ENCODE data around the gene IP6K3.

Gene IP6K3

DNA sequence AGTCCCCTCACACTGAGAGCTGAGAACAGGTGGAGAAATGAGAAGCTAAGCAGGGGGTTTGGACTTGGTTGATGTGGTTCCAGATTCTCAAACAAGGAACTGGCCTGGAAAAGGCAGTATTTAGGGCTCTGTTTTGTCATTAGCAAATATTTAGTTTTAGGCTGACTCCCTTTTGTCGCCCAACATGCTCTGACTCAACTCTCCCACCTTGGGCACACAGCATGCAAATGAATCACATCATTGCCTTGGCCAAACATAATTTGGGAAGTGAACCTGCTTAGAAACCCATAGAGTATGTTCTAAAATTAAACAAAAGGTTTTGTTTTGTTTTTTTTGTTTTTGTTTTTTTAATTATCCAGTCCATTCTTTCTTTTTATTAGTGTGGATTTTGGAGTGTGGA lies 25.7 kb downstream of the IP6K3 start:
- no peak for TF ChIP-seq CTCF (IDR thresholded peaks at IDR 0.05; ENCODE audit: control insufficient read depth, insufficient read depth, low read depth, low read length, missing control alignments)
- no peak for DNase-seq (ENCODE audit: low read depth)
- no peak overlapping the region for H3K4me3 ChIP-seq (ENCODE audit: control insufficient read depth, low read depth, low read length)

GRCh38 chr6:33719326-33719987 lies 27.2 kb downstream of the IP6K3 start:
- DNase-seq (ENCODE audit: low read depth) = no peak
- no peak for TF ChIP-seq CTCF (IDR thresholded peaks at IDR 0.05; ENCODE audit: control insufficient read depth, insufficient read depth, low read depth, low read length, missing control alignments)
- H3K4me3 ChIP-seq (ENCODE audit: control insufficient read depth, low read depth, low read length) = no peak overlapping the region

GRCh38 chr6:33718713-33719112 lies 28.0 kb downstream of the IP6K3 start:
- H3K4me3 ChIP-seq (ENCODE audit: control insufficient read depth, low read depth, low read length) = no peak overlapping the region
- TF ChIP-seq CTCF (IDR thresholded peaks at IDR 0.05; ENCODE audit: control insufficient read depth, insufficient read depth, low read depth, low read length, missing control alignments) = no peak
- no peak for DNase-seq (ENCODE audit: low read depth)

- no peak for DNase-seq (ENCODE audit: low read depth)
- TF ChIP-seq CTCF (IDR thresholded peaks at IDR 0.05; ENCODE audit: control insufficient read depth, insufficient read depth, low read depth, low read length, missing control alignments) = no peak
Observed at GRCh38 chr6:33717934-33718455, 28.7 kb downstream of the IP6K3 start.

GRCh38 chr6:33716890-33717632 lies 29.6 kb downstream of the IP6K3 start:
- no peak for TF ChIP-seq CTCF (IDR thresholded peaks at IDR 0.05; ENCODE audit: control insufficient read depth, insufficient read depth, low read depth, low read length, missing control alignments)
- no peak overlapping the region for H3K4me3 ChIP-seq (ENCODE audit: control insufficient read depth, low read depth, low read length)
- no peak for DNase-seq (ENCODE audit: low read depth)

More at GRCh38 chr6:33717934-33718455, 28.7 kb downstream of the IP6K3 start:
- H3K4me3 ChIP-seq (ENCODE audit: control insufficient read depth, low read depth, low read length) = no peak overlapping the region

DNA sequence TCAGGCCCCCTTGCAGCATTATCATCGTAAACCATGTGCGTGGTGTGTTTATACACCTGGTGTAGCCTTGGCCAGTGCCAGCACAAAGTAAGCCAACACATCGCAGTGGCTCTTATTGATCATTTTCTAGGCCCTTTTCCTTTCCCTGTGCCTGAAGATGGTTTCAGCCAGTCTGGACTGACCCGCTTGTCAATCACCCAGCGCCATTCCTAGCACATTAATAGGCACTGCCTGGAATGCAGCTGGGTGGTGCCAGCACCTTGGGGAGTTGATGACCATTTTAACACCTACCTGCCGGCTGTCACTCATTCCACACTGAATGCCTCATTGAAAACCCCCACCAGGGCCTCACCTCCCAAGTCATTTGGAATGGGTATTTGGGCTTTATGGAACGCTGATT lies 30.3 kb downstream of the IP6K3 start:
- no peak for TF ChIP-seq CTCF (IDR thresholded peaks at IDR 0.05; ENCODE audit: control insufficient read depth, insufficient read depth, low read depth, low read length, missing control alignments)
- H3K4me3 ChIP-seq (ENCODE audit: control insufficient read depth, low read depth, low read length) = no peak overlapping the region

More for the DNA sequence above, 30.3 kb downstream of the IP6K3 start:
- no peak for DNase-seq (ENCODE audit: low read depth)
